Activated T-helper 1 cell treated with anti-CD3 and anti-CD28 coated beads, Interleukin-2, amount 50 U/mL, for 16 hours (primary cell): ENCODE measurements around the gene RPS6KA2.

Experiments used
- DNase-seq, 2 donors: peaks; one replicate each; pipeline ENCODE4 v3.0.0-alpha.2; 2020; ENCODE audit warnings: low read depth in 1 of 2, low spot score in 1 of 2

RPS6KA2 gene

GRCh38 chr6:166616261-166617238, 10.5 kb downstream of the RPS6KA2 start:
- DNase-seq: no peak

GRCh38 chr6:166615059-166615770, 11.8 kb downstream of the RPS6KA2 start:
- DNase-seq: no peak

- no peak for DNase-seq
These were observed 12.5 kb downstream of the RPS6KA2 start for GRCh38 chr6:166614589-166614988.

- DNase-seq: no peak
These were observed 12.9 kb downstream of the RPS6KA2 start for GRCh38 chr6:166614171-166614583.

- no peak for DNase-seq
These were observed 14.0 kb downstream of the RPS6KA2 start for GRCh38 chr6:166613027-166613426.

- no peak for DNase-seq
These were observed 14.6 kb downstream of the RPS6KA2 start for GRCh38 chr6:166612471-166612881.

GRCh38 chr6:166611631-166612030, 15.4 kb downstream of the RPS6KA2 start:
- no peak for DNase-seq

GRCh38 chr6:166610069-166610468, 17.0 kb downstream of the RPS6KA2 start:
- DNase-seq: no peak

- DNase-seq: no peak
These were observed 18.3 kb downstream of the RPS6KA2 start for GRCh38 chr6:166608774-166609173.

GRCh38 chr6:166605752-166606151, 21.3 kb downstream of the RPS6KA2 start:
- DNase-seq: no peak

GRCh38 chr6:166604911-166605310, 22.1 kb downstream of the RPS6KA2 start:
- no peak for DNase-seq

- no peak for DNase-seq
These were observed 22.7 kb downstream of the RPS6KA2 start for GRCh38 chr6:166604328-166604727.

- DNase-seq: no peak
These were observed 23.9 kb downstream of the RPS6KA2 start for GRCh38 chr6:166603043-166603690.

GRCh38 chr6:166601956-166602355, 25.1 kb downstream of the RPS6KA2 start:
- DNase-seq: no peak

- DNase-seq: no peak
These were observed 26.1 kb downstream of the RPS6KA2 start for GRCh38 chr6:166600931-166601330.

GRCh38 chr6:166599205-166599604, 27.8 kb downstream of the RPS6KA2 start:
- no peak for DNase-seq

GRCh38 chr6:166598441-166599138, 28.5 kb downstream of the RPS6KA2 start:
- DNase-seq: no peak

GRCh38 chr6:166597711-166598440, 29.2 kb downstream of the RPS6KA2 start:
- no peak for DNase-seq

GRCh38 chr6:166596776-166597507, 30.1 kb downstream of the RPS6KA2 start:
- DNase-seq: no peak

- DNase-seq: no peak
These were observed 31.1 kb downstream of the RPS6KA2 start for GRCh38 chr6:166595949-166596348.
